DMS 273 (cell line): ENCODE results near the gene PPP1R10.
A peak's percentile ranks its signal among the peaks of the same experiment; 100 is the strongest.

Source experiments
- DNase-seq: peaks from one replicate; lab custom pipeline; 2025; ENCODE audit not compliant: unreplicated experiment; lab: John Stamatoyannopoulos, UW

Gene PPP1R10

GRCh38 chr6:30625511-30625910, 8.5 kb upstream of the PPP1R10 start:
- DNase-seq: no peak

- no peak for DNase-seq
Observed at GRCh38 chr6:30619561-30619960, 2.5 kb upstream of the PPP1R10 start.

- peak; percentile 72 for DNase-seq
Observed at GRCh38 chr6:30618270-30618797, 1.3 kb upstream of the PPP1R10 start.

GRCh38 chr6:30617565-30618269, 674 bp upstream of the PPP1R10 start, which contains the start of gene MRPS18B:
MRPS18B (plus strand) TSS chr6:30617840; CDS start chr6:30617866, 26 bp downstream.
- peak; percentile 98 for DNase-seq

GRCh38 chr6:30615958-30616810, 859 bp downstream of the PPP1R10 start:
- DNase-seq: peak; percentile 85

- peak; percentile 94 for DNase-seq
Observed at GRCh38 chr6:30615219-30615957, 1.7 kb downstream of the PPP1R10 start.

- peak; percentile 99 for DNase-seq
Observed at GRCh38 chr6:30614843-30615218, 2.2 kb downstream of the PPP1R10 start.

- peak; percentile 48 for DNase-seq
Observed at GRCh38 chr6:30614044-30614842, 2.8 kb downstream of the PPP1R10 start.

- no peak for DNase-seq
Observed at GRCh38 chr6:30613251-30614043, 3.6 kb downstream of the PPP1R10 start.

GRCh38 chr6:30612687-30613248, 4.3 kb downstream of the PPP1R10 start:
- DNase-seq: peak; percentile 24

- peak; percentile 42 for DNase-seq
Observed at GRCh38 chr6:30612213-30612612, 4.8 kb downstream of the PPP1R10 start.

- DNase-seq: no peak
Observed at GRCh38 chr6:30611856-30612194, 5.2 kb downstream of the PPP1R10 start.

GRCh38 chr6:30611150-30611855, 5.7 kb downstream of the PPP1R10 start:
- DNase-seq: no peak

GRCh38 chr6:30610065-30610464, 7.0 kb downstream of the PPP1R10 start:
- DNase-seq: no peak

- DNase-seq: no peak
Observed at GRCh38 chr6:30603961-30604360, 13.1 kb downstream of the PPP1R10 start.

- no peak for DNase-seq
Observed at GRCh38 chr6:30601815-30602641, 15.0 kb downstream of the PPP1R10 start.

- no peak for DNase-seq
Observed at GRCh38 chr6:30601436-30601814, 15.6 kb downstream of the PPP1R10 start.

GRCh38 chr6:30600451-30600961, 16.5 kb downstream of the PPP1R10 start:
- DNase-seq: peak; percentile 41
